NCI-H345 treated with DMSO at 0.1 percent for 48 hours (cell line): ENCODE results near the gene ABCC8.

Source experiments
- DNase-seq: peaks from one replicate; lab custom pipeline; 2025; ENCODE audit not compliant: unreplicated experiment; lab: John Stamatoyannopoulos, UW

ABCC8 gene

GRCh38 chr11:17476317-17477083 lies at the start of gene ABCC8:
ABCC8 (minus strand) TSS chr11:17476845; CDS start chr11:17476776, 69 bp downstream.
- DNase-seq: peak; percentile 8

GRCh38 chr11:17526326-17526725 lies 49.7 kb upstream of the ABCC8 start:
- DNase-seq: no peak

- DNase-seq: no peak
These were observed 48.9 kb upstream of the ABCC8 start for GRCh38 chr11:17525570-17525969.

GRCh38 chr11:17524221-17524620 lies 47.6 kb upstream of the ABCC8 start:
- no peak for DNase-seq

GRCh38 chr11:17522655-17523054 lies 46.0 kb upstream of the ABCC8 start:
- DNase-seq: no peak

- no peak for DNase-seq
These were observed 44.7 kb upstream of the ABCC8 start for GRCh38 chr11:17521106-17521900.

GRCh38 chr11:17519061-17519885 lies 42.6 kb upstream of the ABCC8 start:
- no peak for DNase-seq

- no peak for DNase-seq
These were observed 41.7 kb upstream of the ABCC8 start for GRCh38 chr11:17518366-17518765.

GRCh38 chr11:17517186-17517585 lies 40.5 kb upstream of the ABCC8 start:
- DNase-seq: no peak

- no peak for DNase-seq
These were observed 40.0 kb upstream of the ABCC8 start for GRCh38 chr11:17516551-17517150.

GRCh38 chr11:17515443-17516176 lies 39.0 kb upstream of the ABCC8 start:
- DNase-seq: no peak

- no peak for DNase-seq
These were observed 37.8 kb upstream of the ABCC8 start for GRCh38 chr11:17514476-17514875.

- DNase-seq: no peak
These were observed 37.2 kb upstream of the ABCC8 start for GRCh38 chr11:17513853-17514252.

GRCh38 chr11:17512101-17512500 lies 35.5 kb upstream of the ABCC8 start:
- DNase-seq: no peak

GRCh38 chr11:17511571-17511970 lies 34.9 kb upstream of the ABCC8 start:
- DNase-seq: no peak

- DNase-seq: no peak
These were observed 34.0 kb upstream of the ABCC8 start for GRCh38 chr11:17510507-17511206.

- no peak for DNase-seq
These were observed 32.1 kb upstream of the ABCC8 start for GRCh38 chr11:17508791-17509190.

- DNase-seq: no peak
These were observed 31.7 kb upstream of the ABCC8 start for GRCh38 chr11:17508306-17508705.

- no peak for DNase-seq
These were observed 31.1 kb upstream of the ABCC8 start for GRCh38 chr11:17507773-17508172.

GRCh38 chr11:17506942-17507341 lies 30.3 kb upstream of the ABCC8 start:
- no peak for DNase-seq
